Measurements from ENCODE around the gene VAV2. TPM values are rescaled to one million over a fixed set of nuclear protein-coding genes. Genes with fewer than 3 reads are reported as not detected.

The VAV2 gene
- total RNA-seq, 1 donor from 2014 or later, result 20.5 TPM

DNA sequence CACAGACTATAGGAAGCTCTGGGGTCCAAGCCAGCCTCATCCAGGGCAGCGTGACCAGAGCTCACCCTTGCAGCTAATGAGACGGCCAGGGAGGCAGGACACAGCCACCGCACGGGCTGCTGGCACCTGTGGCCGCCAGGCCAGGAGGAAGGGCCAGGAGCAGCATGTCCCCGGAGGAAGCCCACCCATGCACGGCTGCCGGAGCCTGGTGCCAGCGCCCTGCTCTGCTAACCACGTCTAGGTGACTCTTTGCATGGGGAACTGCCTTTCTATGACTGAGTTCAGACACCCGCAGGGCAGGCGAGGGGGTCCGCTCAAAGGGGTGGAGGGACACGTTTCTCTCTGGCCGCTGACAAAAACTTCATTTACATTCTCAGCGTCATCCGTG, 185.5 kb downstream of the VAV2 start:
- no peak for ATAC-seq
- intact Hi-C loops (cut with DNase I), result no loop called here
- no peak for DNase-seq (ENCODE audit: low spot score)

DNA sequence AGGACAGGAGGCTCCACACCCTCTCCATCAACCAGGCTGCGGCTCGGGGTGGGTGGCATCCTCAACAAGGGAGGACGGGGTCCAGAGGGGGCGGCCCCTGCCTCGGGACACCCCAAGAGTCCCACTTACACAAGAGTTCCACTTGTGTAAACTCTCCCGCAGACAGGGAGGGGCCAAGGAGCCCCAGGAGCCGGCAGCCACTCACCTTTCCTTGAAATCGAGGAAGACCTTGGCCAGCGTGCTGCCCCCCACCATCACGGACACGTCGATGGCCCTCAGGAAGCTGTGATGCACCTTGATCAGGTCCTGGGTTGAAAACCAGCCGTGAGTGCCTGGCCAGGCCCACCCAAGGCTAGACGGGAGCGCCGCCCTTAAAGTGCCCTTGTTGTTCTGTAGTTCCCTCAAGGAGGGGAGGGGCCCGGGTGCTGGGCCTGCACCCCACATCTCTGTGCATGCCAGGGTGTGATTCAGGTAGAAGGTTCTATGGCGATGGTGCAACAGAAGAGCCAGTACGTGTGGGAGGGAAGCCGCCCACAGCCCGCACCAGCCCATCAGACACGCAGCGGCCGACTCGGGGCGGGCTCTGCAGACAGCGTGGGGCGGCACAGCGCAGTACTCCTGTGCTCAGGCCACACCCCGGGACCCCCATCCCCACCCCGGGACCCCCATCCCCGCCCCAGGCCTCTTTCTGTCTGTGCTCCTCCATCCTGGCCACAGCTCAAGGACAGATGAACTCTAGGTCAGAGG, 186.1 kb downstream of the VAV2 start:
- ATAC-seq, result no peak
- DNase-seq (ENCODE audit: low spot score), result no peak
- intact Hi-C loops (cut with DNase I), result no loop called here

DNA sequence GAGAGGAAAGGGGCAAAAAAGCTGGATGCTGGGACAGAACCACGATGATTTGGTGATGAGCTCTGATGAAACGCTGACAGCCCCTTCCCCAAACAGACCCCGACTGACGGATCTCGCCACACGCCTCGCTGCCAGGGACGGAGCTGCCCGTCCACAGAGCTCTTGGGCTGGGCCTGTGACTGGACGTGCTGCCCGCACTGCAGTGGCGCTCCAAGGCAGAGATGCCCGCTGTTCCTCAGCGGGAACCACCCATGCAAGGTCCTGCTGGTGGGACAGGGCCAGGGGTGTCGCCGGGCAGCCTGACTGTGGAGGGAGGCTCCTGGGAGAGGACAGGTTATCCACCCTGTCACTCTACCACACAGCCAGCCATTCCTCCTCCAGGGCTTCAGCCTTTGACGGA, 187.9 kb downstream of the VAV2 start:
- intact Hi-C loops (cut with DNase I), result no loop called here
- ATAC-seq (no peak), DNase-seq (ENCODE audit: low spot score) (no peak)

DNA sequence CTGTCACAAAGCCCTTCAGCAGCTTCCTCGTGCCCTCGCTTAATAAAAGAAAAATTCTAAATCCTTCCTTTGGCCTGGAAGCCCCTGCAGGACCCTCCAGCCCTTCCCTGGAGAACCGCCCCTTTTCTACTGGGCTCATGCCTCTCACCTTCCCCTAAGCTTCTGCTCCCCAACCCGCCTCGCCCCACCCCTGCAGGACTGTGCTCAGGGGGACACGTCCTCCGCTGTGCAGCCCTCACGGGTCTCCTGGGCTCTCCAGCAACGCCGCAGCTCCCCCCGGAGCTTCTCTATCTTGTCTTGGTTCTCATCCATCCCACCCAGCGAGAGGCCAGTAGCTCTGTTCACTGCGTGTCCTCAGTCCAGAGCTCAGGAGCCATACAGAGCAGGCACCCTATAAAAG, 188.4 kb downstream of the VAV2 start:
- ATAC-seq, result no peak
- intact Hi-C loops (cut with DNase I), result no loop called here
- DNase-seq (ENCODE audit: low spot score), result no peak

DNA sequence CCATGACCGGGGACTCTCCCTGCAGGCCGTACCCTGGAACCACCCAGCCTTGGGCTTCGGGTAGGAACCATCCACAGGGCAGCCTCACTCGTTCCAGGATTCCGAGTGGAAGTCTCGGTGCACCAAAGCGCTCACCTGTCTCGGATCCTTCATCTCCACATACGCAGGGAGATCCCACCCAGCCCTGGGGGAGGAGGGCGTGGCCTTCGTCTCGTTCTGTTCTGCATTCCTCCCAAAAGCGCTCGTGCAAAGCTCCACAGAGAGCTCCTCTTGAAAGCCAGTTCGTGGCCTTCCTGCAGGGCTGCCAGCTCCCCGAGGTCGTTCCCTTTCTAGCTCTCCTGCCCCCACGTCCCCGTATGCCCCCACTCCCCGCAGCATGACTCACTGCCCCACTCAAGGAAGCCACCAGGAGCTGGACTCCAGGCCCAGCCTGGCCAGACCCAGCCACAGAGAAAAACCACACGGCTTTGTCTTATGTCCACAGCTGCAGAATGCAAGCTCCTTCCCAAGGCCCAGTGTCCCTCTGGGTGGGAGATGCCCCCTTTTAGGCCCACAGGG, 189.0 kb downstream of the VAV2 start:
- intact Hi-C loops (cut with DNase I), result no loop called here
- ATAC-seq (peak; percentile 44), DNase-seq (ENCODE audit: low spot score) (no peak)

DNA sequence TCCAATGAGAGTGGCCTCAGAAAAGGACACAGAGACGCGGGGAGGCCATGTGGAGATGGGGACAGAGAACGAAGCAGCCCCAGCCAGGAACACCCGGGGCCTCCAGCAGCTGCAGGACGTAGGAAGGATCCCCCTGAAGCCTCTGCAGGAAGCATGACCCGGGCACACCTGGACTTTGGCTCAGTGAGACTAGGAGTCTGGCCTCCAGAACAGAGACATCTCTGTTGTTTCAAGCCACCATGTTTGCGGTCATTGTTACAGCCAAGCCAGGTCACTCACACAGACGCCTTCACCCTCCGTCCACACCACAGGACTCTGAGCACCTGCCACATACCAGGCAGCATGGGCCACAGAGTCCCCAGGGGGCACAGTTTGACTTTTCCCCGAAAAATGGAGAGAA, 190.4 kb downstream of the VAV2 start:
- DNase-seq (ENCODE audit: low spot score) (no peak), ATAC-seq (no peak)
- intact Hi-C loops (cut with DNase I), result no loop called here

DNA sequence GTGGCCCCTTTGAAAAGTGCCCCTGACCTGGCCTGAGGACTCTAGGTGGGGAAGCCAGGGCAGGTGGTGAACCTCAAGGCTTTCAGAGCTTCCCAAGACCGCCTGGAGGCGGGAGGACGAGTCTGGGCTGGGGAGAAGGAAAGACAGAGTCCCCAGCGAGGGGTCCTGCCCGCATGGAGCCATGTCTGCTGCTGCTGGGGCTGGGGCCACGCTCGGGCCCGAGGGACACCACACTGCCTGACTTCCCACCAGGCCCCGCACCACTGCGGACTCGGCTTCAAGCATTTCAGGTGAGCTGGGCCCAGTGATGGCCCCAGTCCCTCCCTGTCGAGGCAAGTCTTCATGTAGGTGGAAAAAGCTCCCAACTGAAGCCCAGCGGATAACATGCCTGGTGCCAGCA, 191.9 kb downstream of the VAV2 start:
- no peak for ATAC-seq

DNA sequence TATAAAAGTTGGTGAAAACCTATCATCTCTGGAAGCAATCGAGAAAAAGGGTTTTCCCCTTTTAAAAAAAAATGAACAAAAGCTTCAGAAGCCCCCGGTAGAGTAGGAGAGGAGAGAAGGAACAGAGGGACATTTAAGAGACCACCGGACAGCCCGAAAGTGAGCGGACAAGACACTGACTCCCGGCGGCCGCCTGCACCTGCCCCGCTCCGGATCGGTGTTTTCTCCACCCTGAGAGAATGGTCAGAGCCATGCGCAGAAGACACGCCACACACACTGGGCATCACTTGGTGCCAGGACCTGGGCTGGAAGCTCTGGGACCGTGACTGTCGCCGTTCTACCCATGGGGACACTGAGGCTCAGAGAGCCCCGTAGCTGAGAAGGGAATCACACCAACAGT, 192.4 kb downstream of the VAV2 start:
- no peak for DNase-seq (ENCODE audit: low spot score)
- no peak for ATAC-seq
- intact Hi-C loops (cut with DNase I), result no loop called here

More for the DNA sequence above, 191.9 kb downstream of the VAV2 start:
- DNase-seq (ENCODE audit: low spot score), result no peak
- intact Hi-C loops (cut with DNase I), result no loop called here

DNA sequence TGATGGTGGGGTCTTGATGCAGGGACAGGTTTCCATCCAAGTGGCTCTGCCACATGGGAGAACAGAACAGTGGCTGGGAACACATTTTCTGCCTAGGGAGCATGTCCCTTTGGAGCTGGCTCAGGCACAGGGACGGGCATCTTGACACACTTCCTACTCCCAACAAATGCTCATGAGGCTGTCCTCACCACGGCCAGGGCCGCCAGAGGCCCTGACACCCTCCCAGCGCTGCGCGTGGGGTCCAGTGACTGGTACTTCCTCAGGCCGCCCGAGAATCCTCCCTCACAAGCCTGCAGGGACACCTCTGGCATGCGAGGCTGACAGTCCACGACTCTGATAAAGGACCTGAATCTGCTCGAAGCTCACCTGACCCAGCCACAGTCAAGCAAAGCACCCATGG, 193.0 kb downstream of the VAV2 start:
- intact Hi-C loops (cut with DNase I), result no loop called here
- no peak for DNase-seq (ENCODE audit: low spot score)
- ATAC-seq, result no peak

DNA sequence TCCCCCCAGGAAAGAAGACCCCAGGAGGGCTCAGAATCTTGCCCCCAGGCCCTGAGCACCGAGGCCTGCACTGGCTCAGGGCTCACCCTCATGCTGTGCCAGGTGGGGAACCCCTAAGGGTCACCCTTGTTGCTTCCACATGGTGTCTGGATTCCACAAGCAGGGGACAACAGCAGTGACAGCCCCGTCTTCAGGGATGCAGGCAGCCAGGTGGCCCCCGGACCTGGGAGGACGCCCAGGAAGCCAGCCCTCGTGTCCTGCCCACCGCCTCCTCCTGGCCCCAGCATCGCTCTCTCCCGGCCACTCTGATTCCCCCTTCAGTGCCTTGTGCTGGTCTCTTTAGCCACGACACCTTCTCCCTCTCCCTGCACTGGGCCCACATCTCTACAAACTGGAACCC, 194.0 kb downstream of the VAV2 start:
- no peak for ATAC-seq
- intact Hi-C loops (cut with DNase I), result no loop called here
- no peak for DNase-seq (ENCODE audit: low spot score)

DNA sequence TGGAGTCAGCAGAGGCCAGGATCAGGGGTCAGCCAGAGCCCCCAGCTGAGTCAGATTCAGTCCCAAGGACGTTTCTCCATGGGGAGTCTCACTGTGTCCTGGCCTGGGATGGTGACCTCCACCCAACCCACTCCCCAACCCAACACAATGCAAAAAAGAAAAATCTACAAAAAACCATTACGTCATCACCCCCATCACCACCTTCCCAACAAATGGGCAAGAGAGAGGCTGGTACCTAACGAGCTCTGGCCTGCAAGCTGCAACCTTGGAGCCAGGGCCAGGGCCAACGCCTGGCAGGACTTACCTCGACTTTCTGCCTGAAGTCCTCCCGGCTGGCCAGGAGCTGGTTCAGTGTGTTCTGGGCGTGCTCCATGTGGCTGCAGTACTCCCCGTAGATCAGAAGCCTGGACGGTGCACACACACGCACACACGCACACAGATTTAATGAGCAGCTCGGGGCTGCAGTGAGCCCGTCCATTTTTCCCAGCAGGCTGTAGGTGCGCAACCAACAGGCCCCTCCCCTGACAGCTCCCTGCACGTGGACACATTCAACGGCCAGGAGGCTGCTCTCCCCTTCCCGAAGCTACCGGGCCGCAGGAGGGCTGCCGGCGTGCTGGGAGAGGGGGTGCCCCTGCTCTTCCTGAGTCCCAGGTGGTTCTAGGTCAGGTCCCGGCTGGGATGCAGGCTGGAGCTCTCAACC, 194.6 kb downstream of the VAV2 start:
- DNase-seq (ENCODE audit: low spot score), result no peak
- intact Hi-C loops (cut with DNase I), result no loop called here

DNA sequence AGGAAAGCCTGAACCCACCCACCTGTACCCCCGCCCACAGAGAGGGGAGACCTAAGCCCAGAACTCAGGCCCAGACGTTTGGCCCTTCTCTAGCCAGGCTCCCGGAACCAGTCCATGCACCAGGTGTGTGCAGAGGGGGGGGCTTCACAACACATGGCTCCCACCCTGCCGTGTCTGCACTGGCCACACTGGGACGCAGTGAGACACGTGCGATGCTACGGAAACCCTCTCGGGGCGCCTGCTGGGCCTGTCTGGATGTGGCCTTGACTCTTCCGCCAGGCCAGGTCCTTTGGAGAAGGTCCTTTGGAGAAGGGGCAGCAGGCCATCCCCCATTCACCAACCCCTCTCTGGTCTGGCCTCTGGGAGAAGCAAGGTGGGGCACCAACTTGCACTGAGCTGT, 195.6 kb downstream of the VAV2 start:
- no peak for ATAC-seq
- DNase-seq (ENCODE audit: low spot score), result no peak
- intact Hi-C loops (cut with DNase I), result no loop called here

More for the DNA sequence above, 194.6 kb downstream of the VAV2 start:
- no peak for ATAC-seq

DNA sequence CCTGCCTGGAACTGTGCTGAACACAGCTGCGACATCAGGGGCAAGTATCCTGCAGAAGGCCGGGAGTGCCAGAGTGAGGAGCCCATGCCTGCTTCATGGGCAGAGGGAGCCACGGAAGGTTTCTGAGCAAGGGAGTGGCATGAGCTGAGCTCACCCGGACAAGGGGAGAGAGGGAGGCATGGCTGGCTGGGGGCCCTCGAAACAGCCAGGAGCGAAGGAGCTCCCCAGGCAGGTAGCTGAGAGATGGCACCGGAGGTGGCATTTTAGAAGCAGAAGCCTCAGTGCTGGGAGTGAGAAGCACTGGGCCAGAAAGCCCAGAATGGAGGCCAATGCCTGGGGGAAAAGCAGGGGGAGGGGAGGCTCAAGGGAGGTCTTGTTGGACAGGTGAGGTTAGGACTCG, 197.1 kb downstream of the VAV2 start:
- intact Hi-C loops (cut with DNase I), result no loop called here
- DNase-seq (ENCODE audit: low spot score) (no peak), ATAC-seq (no peak)

DNA sequence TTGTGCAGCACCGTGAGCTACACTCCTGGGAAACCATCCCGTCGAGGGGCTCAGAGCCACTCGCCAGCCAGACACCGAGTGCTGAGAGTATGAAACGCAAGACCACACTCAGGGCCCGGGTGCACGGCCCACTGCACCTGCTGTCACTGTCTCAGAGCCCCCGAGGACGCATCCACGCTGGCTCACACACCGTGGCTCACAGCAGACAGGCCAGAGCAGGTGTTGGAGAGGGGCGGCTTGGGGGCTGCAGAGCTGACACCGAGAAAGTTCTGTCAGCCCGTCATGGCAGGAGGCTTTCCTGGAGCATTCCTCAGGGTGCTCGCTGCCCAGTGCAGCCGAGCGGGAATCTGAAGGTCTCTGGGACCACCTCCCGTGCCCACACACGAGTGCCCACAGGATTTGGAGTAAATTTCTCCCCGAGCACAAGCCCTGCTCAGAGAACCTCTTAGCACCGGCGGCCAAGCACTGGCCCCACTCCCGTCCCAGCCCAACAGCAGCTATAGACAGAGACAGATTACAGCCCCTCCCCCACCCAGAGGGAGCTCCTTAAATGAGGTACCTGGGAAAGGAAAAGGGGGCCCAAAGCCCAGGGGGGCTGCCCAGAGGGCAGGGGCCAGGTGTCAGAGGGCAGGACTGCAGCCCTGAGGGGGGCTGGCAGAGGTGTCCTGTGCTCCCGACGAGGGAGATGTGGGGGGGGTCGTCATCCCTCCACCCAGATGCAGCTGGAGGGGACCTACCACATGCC, 197.9 kb downstream of the VAV2 start:
- ATAC-seq (no peak), DNase-seq (ENCODE audit: low spot score) (no peak)
- intact Hi-C loops (cut with DNase I), result no loop called here

DNA sequence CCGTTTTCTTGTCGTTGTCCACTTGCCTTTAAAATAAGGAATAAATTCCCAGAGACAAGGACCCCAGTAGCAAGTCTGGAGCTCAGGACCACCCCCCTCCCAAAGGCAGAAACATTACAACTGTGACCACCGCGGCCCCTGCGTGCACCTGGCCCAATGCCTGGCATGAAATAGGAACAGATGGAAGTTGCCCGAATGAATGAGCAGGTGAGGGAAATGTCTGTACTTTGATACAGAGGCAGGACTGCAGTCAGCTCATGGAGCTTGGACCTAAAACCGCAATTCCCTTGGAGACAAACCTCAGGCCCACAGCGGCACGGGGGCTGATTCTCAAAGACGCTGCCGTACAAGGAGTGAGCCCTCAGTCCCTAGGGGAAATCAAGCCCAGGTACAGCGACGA, 198.7 kb downstream of the VAV2 start:
- DNase-seq (ENCODE audit: low spot score) (no peak), ATAC-seq (no peak)
- intact Hi-C loops (cut with DNase I), result loop anchor here (2.0 kb wide), 1 partner anchor 201 kb away; no protein-coding TSS in a partner anchor

DNA sequence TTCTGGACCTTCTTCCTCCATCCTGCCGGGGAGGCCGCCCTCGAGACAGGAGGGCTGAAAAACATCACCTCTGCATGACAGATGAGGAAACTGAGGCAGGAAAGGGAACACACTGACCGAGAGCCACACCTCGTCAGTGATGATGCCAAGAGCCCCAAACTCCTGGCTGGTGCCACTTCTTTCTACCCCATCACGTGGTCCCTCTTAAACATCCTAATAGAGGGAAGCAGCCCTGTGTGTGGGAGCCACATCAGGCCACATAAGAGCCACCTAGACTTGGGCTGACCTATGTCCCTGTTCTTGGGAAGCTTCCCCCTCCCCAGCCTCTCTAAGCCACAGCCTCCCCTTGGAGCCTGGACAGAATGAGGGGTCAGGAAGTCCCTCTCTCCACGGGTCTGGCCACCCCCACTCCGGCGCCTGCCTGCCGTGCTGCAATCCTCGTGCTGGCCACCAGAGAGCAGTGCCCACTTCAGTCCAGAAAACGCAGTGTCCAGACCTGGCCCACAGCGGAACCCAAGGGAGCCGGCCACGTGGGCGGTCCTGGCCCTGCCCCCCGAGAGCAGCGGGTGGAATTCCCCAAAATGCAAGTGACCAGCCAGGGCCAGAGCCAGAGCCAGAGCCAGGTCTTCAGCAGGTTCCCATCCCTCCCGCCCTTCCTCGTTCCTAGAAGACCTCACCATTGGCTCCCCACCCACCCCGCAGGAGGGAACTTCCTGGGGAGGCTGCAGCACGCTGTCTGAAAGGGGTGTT, 199.2 kb downstream of the VAV2 start:
- peak; percentile 91 for DNase-seq (ENCODE audit: low spot score)
- intact Hi-C loops (cut with DNase I), result loop anchor here (2.0 kb wide), 1 partner anchor 202 kb away; no protein-coding TSS in a partner anchor
- ATAC-seq, result peak; percentile 90

DNA sequence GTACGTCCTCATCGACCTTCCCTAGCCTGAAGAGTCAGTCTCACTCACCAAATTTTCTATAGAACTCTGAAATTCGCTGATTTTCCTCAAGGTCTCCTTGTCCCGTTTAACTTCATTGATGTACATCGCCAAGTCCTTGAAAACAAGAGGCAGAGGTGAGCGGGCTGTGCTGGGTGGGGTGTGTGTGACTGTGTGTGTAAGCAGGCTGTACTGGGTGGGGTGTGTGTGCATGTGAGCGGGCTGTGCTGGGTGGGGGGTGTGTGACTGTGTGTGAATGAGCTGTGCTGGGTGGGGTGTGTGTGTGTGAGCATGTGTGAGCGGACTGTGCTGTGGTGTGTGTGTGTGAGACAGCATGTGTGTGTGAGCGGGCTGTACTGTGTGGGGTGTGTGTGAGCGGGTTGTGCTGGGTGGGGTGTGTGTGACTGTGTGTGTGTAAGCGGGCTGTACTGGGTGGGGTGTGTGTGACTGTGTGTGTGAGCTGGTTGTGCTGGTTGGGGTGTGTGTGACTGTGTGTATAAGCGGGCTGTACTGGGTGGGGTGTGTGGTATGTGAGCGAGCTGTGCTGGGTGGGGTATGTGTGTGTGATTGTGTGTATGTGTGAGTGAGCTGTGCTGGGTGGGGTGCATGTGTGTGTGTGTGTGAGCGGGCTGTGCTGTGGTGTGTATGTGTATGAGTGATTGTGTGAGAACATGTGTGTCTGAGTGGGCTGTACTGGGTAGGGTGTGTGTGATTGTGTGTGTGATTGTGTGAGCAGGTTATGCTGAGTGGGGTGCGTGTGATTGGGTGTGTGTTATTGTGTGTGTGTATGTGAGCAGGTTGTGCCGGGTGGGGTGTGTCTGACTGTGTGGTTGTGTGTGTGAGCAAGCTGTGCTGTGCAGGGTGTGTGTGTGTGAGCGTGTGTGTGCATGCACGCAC, 200.1 kb downstream of the VAV2 start:
- intact Hi-C loops (cut with DNase I), result loop anchor here (2.0 kb wide), 1 partner anchor 203 kb away; no protein-coding TSS in a partner anchor
- ATAC-seq (no peak), DNase-seq (ENCODE audit: low spot score) (no peak)

DNA sequence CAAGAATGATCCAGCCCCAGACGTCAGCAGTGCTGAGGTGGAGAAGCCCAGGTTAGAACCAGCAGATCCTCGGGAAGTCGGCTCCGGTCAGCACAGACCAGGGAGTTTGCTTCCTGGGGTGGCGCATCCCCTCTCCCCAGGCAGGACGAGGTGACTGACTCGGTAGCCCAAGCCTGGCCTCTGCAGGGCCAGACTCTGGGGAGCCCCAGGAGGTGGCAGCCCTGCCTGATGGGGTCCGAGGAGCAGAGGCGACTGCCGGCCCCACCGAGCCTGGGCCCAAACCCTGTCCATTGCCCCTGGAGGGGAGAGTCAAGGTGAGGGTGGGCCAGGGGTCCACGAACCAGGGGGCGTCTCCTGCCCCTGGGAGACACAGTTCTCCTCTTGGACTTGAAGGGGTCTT, 201.1 kb downstream of the VAV2 start:
- intact Hi-C loops (cut with DNase I), result no loop called here
- ATAC-seq (no peak), DNase-seq (ENCODE audit: low spot score) (no peak)

Measured in sciatic nerve (tissue), 2 donors.